Measurements from ENCODE around the gene GRIN2B.

GRIN2B gene

DNA sequence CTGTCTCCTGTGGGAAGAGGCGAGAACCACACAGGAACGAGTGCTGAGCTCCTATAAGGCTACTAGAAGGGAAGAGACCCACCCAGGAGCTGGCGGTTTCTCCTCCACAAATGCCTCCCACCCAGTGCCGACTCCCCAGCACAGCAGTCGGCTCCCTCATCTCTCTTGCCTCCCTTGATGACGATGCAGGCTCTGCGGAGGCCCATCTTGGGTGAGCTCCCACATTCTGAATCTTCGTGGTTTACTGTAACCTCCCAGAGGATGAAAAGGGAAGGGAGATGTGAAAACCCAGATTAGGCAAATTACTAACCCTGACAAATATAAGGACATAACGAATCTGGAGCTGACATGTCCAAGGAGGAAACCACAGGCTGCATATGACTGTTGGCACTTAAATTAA is 23.8 kb downstream of the GRIN2B start:
- DNase-seq (ENCODE audit: low read depth in 2 of 2), result no peak

DNA sequence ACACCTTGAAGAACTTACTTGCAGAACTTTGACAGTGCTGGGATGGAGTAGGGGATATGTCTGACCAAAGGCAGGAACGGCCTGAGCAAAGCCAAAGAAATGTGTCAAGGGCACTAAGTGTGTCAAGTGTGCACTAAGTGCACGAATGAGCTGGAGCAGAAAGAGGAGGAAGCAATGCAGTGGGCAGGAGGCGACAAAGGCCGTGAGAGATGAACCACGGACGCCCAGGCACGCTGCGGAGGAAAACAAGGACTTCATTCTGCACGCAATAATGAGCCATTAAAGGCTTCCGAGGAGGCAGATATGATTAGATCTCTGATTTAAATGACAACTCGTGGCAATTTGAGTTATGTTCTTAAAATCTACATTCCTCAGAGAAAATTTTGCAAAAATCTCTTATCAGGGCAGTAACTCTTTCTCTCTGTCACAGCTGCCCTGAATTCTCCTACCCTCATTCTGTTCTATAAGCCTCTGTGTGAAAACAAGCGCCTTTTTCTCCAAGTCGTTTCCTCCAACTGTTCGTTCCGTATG is 25.3 kb downstream of the GRIN2B start:
- no peak for DNase-seq (ENCODE audit: low read depth in 2 of 2)

DNA sequence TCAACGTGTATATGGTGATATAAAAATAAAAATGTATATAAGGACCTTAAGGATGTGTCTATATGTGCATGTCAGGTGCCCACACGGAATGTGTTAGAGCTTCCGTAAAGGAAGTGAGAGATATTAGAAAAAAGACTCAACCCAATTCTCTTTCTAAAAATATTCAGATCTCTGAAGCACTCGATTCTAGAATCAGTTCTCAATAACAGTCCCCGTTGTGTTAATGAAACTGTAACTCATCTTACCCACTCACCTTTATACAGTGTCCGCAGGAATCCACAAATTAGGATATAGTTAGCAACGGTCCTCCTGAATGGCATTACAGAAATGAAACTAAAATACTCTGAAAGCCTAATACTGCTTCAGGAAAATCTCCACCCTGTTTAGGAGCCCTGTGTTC is 29.3 kb downstream of the GRIN2B start:
- no peak for DNase-seq (ENCODE audit: low read depth in 2 of 2)

DNA sequence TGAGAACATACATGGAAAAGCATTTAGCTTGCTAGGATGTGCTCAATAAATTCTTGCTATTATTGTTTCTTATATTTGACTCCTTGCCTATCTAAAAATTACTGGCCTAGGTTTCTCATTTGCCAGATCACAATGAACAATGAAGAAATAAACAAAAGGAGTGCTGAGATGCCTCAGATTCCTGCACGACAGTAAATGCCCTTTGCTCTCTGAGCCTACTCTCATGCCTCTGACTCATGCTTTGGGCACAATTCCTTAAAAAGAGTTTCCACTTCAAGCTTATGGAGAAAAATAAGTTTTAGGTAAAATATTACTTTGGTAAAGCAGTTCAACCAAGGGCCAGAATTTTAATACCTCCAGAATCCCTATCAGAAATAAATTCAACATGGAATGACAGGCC is 30.9 kb downstream of the GRIN2B start:
- no peak for DNase-seq (ENCODE audit: low read depth in 2 of 2)

DNA sequence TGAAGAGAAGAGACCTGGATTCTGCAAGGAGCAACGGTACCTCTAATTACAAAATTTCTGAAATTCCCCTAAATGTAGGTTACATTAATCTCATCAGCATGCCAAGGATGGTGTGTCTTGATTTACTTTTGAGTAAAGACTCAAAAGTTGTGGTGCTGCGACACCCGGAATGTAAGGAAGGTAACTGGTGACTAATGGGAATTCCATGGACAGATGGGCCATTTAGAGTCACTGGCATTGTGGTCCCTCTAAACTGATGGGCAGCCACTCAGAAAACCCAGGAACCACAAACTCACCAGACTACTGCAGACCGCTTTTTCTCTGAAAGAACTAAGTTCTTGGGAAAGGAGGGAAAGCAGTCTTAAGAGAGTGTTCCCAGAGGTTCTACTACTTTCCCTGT is 32.8 kb downstream of the GRIN2B start:
- no peak for DNase-seq (ENCODE audit: low read depth in 2 of 2)

DNA sequence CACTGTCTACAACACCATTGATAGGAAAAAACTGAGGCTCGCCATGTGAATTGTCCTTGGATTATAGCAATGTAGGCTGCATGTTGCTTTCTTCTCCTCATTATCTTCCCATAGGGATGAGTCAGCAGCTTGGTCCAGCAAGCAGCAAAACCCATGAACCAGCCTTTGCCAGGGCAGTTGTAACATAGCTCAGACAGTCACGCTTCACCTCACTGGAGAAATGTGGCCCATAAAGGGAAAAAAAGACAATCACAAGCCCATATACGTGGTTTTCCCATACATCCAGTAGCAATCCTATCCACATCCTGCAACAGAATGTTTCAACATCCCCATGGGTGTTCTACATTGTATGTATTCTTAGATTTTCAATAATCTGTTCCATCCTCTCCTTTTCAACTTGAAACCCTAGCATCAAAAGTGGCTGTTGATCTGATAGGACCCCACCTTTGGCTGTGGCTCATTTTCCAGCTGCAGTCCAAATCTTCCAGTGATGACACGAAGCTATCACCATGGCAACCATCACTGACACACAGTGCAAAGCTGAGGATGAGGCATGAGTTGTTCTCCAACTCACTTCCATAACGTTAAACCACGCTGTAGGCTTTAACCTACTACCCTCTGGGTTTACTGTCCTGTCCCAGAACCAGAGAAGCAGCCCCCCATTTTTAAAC is 34.0 kb downstream of the GRIN2B start:
- DNase-seq (ENCODE audit: low read depth in 2 of 2), result no peak

DNA sequence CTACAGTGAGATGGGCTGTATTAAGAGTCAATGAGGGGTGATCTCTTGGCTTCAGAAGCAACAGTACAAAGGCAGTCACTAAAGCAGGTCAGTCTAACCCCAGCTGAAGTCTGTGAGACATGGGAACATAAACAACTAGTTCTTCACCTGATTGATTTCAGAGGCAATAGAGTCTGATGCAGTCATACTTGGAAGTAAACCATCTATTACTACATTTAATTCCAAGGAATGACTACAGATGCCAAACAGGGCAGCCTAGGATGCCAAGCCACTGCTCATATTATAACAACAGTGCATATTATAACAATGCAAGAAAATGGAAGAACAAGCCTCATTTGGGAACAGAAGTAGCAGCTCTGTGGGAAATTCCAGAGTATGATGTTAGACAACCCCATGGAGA is 35.8 kb downstream of the GRIN2B start:
- DNase-seq (ENCODE audit: low read depth in 2 of 2), result no peak

DNA sequence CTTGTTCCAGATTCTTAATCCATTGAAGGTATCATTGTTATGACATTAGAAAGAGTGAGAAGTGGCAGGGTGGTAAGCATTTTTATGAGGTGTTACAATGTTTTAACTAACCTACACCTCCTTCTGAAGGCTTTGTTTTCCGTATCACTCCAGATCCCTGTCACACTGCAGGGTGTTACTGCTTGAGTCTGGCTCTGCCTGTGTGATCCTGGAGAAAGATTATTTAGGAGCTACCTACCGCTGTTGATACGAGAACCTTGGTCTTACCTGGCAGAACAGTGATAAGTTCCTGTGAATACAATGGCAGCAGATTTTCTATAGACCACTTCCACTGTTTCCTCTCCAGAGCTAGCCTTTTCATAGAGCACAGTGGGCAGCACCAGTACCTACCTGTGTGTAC is 36.2 kb downstream of the GRIN2B start:
- DNase-seq (ENCODE audit: low read depth in 2 of 2), result no peak

DNA sequence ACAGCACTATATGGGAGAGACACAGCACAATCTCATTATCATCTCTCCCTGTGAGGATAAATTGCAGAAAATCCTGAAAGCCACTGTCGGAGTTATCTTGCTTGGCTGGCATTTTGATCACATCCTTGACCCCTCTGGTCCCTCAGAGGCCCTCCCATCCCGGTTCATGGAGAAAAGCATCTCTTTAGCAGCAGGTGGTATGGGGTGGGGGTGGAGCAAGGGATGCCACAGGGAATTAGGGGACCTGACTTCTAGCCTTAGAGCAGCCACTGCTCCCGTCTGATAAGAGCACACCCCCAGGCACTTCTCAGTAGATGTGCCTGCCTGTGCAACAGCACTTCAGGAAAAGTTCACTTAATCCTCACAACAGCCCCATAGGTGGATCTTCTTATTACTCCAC is 38.6 kb downstream of the GRIN2B start:
- DNase-seq (ENCODE audit: low read depth in 2 of 2), result no peak

DNA sequence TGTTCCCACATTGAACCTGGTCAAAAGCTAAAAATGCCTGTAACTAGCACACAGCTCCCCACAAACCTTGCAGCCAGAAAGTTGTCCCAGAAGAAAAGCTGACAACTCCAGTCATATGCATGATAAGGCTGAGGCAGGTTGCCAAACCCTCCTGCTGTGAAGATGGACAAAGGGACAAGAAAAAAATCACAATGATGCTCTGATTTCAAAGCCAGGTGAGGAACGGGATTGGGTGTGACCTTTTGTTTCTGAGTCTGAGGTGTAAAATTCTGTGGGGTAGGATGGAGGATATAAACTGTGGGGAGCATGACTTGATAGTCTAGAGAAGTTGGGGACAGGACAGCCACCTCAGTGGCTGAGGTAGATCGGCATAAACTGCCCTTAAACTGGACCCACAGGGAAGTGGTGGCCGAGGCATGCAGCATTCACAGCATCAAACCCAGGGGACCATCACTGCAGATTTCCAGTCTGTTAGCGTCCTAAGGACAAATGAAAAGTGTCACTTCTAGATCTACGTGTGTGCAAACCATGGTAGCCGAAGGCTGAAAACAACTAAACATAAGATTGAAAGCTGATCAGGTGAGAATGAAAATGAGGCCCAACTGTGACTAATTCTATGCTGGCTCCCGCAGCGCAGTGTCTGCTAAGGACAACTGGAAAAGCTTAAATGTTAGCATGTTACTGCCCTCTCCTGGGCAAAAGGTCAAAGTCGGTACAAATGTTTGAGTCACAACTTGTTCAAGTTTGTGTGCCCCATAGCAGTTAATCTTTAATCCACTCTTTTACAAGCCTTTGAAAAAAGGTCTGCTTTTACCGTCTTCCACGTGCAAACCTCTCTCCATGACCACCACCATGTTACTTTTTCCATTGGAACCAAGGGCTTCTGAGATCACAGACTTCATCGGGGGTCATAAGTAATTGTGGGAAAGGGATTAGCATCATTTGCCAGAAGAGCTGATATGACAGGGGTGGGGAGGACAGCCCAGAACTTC is 39.8 kb downstream of the GRIN2B start:
- DNase-seq (ENCODE audit: low read depth in 2 of 2), result no peak

DNA sequence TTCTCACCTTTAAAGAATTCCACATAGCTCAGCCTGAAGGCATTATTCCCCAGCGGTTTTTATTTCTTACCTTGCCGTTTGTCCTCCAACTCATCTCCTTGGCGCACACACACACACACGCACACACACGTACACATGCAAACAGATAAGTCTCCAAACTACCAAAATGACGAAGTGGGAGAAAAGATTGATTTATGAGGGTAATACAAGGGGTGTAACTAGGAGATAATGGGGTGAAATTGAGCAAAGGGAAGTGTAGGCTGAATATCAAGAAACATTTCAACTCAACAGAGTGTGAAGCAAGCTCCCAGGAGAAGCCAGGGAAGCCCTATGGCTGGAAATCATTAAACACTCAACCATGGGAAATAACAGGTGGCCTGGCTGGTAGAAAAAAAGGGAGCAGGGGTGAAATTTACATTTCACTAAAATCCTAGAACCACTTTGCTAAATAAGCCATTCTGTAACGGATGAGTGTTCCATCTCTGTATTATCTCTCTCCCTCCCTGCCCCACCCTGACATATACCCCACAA is 41.0 kb downstream of the GRIN2B start:
- DNase-seq (ENCODE audit: low read depth in 2 of 2), result no peak

DNA sequence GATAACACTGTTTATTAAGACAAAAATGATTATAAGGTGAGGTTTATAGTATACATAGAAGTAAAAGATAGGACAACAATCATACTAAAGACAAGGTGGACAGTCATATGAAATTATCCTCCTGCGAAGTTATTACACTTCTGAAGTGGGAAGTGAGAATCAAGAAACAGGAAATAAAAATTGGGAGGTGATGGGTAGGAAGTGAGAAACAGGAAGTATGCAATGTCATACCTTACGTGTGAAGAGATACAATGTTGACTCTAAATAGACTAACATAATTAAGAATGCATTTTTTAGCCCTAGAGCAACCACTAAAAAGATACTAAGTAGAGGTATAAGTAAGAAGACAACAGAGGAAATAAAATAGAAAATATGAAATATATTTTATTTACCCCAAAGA is 43.7 kb downstream of the GRIN2B start:
- no peak for DNase-seq (ENCODE audit: low read depth in 2 of 2)

DNA sequence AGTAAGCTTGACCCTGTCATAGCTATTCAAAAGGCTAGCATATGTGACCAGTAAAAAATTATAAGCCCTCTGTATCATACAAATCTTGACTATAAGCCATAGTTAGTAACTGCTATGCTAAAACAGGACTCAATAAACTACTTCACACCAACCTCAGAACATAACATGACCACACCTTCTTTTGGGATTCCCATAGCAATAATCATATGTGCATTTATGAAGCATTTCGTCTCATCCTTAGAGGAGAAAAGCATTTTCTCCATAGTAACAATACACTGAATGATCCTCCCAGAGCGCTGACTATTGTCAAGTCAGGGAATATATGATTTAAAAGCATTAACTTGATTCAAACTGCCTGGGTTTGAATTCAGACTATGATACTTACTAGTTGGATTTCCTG is 46.2 kb downstream of the GRIN2B start:
- DNase-seq (ENCODE audit: low read depth in 2 of 2), result no peak
